GM21515 (cell line): ENCODE results near the gene HSP90AA1.
"Not testable (repeated sequence)": the region's sequence is repeated elsewhere in the genome, so short reads cannot be mapped to it uniquely, and the experiment has no call there.

Experiments used
- ATAC-seq: cut with Tn5 transposase; IDR thresholded peaks from one replicate; pipeline ENCODE4 v1.9.1; 2021; ENCODE audit not compliant: unreplicated experiment

The HSP90AA1 gene

DNA sequence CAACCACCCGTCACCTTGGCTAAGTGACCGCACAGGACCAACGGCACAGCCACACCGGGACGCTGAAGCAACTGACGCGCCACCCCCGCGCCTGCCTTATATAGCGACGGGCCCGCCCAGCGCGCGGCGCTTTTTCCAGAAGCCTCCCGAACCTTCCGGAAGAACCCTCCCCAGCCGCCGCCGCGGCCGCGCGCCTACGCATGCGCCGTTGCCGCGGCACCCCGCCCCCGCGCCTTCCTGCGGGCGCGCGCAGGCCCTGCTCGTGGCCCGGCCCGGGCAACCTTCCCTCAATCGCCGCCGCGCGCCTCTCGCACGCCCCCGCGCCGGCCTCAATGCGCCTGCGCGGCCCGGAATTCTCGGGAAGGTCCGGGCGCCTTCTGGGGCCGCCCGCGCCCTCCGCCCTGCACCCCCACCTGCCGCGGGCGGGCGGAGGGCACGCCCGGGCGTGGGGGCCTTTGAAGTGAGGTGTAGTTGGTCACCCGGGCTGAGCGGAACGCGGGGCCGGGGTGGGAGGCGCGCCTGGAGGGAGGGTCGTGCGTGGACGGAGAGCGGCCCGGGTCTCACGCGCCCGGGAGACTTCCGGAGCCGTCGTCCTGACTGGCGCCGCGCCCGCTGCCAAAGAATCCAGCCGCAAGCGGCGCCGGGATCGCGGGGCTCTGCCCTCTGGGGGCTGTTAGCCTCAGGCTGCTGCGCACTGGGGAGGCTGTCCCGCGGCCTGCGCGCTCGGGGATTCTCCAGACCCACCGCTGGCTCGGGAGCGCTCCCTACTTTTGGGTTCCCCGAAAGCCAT lies at the start of gene HSP90AA1:
HSP90AA1 (minus strand) TSS at position 73 of the 790 bp plus-strand sequence. CDS start 666 bp downstream, outside the sequence.
- peak; percentile 69 for ATAC-seq

DNA sequence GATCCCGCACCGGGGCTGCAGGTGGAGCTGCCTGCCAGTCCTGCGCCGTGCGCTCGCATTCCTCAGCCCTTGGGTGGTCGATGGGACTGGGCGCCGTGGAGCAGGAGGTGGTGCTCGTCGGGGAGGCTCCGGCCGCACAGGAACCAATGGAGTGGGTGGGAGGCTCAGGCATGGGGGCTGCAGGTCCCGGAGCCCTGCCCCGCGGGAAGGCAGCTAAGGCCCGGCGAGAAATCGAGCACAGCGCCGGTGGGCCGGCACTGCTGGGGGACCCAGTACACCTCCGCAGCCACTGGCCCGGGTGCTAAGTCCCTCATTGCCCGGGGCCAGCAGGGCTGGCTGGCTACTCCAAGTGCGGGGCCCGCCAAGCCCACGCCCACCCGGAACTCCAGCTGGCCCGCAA lies 48.6 kb upstream of the HSP90AA1 start:
- not testable (repeated sequence) for ATAC-seq

DNA sequence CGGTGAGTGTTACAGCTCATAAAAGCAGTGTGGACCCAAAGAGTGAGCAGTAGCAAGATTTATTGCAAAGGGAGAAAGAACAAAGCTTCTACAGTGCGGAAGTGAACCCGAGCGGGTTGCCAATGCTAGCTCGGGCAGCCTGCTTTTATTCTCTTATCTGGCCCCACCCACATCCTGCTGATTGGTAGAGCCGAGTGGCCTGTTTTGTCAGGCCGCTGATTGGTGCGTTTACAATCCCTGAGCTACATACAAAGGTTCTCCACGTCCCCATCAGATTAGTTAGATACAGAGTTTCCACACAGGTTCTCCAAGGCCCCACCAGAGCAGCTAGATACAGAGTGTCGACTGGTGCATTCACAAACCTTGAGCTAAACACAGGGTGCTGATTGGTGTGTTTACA lies 47.9 kb upstream of the HSP90AA1 start:
- ATAC-seq = not testable (repeated sequence)

DNA sequence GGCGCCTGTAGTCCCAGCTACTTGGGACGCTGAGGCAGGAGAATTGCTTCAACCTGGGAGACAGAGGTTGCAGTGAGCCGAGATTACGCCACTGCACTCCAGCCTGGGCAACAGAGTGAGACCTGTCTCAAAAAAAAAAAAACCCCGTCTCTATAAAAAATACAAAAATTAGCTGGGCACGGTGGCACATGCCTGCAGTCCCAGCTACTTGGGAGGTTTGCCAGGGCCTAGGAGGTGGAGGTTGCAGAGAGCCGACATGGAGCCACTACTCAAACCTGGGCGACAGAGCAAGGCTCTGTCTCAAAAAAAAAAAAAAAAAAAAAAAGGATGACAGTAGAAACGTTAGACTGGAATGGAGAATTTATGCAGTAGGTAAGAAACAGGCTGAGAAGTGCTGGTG lies 47.2 kb upstream of the HSP90AA1 start:
- ATAC-seq = not testable (repeated sequence)

DNA sequence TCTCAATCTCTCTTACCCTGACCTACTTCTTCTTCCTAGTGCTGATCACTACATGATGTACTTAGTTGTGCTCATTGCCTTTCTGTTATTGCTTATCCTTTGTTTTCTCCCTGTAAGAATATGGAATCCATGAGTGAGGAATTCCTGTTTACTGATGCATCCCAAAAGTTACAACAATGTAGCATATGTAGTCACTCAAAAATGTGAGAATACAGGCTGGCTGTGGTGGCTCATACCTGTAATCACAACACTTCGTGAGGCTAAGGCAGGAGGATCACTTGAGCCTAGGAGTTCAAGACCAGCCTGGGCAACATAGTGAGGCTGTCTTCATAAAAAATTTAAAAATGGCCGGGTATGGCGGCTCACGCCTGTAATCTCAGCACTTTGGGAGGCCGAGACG lies 44.9 kb upstream of the HSP90AA1 start:
- ATAC-seq = no peak

DNA sequence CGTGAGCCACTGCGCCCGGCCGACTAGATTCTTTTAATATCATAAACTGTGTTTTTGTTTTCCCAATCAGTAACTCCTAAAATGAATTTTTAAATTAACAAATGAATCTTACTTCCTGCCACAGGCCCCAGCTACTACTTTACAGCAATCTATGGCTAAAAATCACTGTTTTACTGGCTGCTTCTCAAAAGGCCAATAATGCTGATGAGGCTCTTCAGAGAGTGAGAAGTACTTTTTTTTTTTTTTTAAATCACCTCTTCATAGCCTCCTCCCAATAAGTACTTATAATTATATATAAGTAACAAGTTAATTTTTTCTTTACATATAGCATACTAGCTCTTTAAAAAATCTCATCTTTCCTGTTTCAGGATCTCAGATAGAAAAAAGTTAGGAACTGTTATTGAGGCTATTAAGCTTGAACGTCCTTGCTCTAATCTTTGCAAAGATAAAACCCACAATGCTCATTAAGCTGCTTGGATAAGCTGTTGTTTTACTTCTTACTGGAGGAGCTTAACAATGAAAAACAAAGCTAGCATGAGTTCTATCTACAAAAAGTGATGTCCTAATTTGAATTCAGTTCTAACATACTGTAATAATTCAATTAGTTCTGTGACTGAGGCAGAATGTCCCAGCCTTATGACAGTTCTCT lies 40.1 kb upstream of the HSP90AA1 start:
- no peak for ATAC-seq

DNA sequence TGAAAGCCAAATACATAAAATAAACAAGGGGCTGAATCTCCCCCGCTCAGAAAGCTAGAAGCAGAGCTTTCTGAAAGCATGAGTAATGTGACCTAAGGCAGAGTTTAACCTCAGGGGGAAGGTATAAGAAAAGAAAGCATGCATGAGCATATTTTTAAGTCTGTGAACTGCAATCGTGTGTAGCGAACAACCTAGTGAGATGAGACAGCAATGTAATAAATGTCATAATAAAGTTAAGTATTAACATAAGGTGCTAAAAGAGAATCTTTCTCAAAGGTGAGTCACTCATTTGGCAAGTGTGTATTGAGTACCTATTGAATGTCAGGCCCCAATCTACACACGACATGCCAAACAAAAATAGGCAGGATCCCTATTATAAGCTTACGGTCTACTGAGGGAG lies 38.7 kb upstream of the HSP90AA1 start:
- ATAC-seq = no peak

DNA sequence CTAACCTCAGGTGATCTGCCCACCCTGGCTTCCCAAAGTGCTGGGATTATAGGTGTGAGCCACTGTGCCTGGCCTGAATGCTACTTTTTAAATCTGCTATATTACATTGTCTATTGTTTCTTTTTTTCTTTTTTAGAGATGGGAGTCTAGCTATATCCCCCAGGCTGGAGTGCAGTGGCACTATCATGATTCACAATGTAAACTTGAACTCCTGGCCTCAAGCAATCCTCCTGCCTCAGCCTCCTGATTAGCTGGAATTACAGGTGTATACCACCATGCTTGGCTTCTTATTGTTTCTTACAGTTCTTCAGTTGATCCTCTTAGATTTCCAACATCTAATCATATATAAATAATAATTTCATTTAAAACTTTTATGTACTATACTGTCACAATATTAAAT lies 37.6 kb upstream of the HSP90AA1 start:
- no peak for ATAC-seq

DNA sequence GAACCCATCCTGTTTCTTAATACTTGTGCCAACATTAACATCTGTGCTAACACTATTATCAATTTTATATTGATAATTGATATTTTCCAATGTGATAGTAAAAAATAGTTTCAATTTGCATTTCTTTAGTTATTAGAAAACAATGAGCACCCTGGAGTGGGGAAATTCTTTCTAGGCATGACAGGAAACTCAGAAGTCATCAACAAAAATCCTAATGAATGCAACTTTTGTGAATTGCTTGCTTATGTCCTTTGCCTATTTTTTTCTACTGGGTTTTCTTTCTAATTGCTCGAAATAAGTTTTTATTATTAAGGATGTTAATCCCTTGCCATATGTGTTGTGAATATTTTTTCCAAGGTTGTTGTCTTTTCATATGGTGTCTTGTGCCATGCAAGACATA lies 34.7 kb upstream of the HSP90AA1 start:
- ATAC-seq = no peak

DNA sequence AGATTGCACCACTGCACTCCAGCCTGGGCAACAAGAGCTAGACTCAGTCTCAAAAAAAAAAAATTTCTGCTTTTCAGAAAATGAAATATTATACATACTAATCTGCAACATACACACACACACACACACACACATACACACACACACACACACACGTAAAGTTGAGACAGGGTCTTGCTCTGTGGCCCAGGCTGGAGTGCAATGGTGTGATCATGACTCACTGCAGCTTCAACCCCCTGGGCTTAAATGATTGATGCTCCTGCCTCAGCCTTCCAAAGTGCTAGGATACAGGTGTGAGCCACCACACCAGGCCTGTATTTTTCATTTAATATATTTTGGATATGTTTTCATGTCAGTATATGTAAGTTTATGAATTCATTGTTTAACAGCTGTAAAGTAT lies 34.0 kb upstream of the HSP90AA1 start:
- no peak for ATAC-seq

DNA sequence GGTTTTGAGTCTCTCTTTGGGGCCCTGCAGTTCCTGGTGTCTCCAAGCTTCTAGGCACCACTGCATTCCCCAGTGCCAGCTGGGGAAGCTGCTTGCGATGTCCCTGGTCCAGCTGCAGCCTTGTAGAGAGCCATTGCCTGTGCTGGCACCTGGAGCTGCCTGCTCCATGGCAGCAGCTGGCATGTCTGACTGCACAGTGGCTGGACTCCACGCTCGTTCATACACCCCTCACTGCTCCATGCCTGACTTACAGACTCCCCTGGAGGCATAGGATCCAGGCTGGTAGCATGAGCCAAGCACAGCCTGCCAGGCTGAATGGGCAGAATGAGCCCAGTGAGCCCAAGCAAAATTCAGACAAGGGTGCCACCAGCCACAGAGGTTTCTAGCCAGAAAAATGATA lies 31.0 kb upstream of the HSP90AA1 start:
- ATAC-seq = no peak

DNA sequence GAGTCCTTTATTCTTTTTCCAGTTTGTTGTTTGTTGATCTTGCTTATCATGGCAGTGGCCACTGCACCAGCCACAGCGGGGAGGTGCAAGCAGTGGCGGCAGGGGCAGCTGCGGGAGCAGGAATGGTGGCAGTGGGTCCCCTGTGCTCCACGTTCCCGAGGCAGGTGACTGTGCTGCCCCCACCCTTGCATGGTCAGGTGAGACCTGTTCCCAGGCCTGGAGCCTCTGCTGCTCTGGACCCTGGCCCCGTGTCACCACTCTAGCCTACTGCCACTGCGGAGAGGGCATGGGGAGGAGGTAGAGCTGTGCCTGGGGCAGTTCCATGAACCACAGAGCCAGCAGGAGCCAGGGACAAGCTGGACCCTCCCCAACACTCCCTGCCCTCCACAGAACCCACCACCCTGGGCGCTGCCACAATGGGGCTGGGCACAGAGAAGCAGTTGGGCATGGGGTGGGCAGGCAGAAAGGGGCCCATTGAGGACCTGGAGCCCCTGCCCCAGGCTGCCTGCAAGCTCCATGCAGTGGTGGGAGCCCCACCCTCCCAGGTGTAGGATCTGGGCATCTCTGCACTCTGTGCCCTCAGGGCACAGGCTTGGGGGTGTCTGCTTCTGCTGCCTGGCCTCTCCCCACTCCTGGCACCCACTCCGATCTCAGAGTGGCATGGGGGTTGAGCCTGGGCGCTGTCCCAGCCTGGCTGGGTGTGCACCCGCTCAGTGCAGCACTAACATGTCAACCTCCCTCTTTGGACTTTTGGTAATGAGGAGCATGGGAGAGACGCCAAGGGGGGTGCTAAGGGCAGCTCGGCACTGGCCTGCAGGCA lies 29.7 kb upstream of the HSP90AA1 start:
- ATAC-seq = no peak

DNA sequence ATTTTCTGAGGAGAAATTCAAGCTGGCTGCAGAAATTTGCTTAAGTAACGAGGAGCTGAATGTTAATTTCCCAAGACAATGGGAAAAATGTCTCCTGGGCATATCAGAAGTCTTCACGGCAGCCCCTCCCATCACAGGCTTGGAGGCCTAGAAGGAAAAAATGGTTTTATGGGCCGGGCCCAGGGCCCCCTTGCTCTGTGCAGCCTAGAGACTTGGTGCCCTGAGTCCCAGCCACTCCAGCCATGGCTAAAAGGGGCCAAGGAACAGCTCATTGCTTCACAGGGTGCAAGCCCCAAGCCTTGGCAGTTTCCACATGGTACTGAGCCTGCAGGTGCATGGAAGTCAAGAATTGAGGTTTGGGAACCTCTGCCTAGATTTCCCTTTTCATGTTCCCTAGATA lies 24.3 kb upstream of the HSP90AA1 start:
- ATAC-seq = no peak

DNA sequence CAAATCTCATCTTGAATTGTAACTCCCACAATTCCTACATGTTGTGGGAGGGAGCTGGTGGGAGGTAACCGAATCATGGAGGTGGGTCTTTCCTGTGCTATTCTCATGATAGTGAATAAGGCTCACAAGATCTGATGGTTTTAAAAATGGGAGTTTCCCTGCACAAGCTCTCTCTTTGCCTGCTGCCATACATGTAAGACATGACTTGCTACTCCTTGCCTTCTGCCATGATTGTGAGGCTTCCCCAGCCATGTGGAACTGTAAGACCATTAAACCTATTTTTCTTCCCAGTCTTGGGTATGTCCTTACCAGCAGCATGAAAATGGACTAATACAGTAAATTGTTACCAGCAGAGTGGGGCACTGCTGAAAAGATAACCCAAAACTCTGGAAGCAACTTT lies 22.5 kb upstream of the HSP90AA1 start:
- ATAC-seq = not testable (repeated sequence)

DNA sequence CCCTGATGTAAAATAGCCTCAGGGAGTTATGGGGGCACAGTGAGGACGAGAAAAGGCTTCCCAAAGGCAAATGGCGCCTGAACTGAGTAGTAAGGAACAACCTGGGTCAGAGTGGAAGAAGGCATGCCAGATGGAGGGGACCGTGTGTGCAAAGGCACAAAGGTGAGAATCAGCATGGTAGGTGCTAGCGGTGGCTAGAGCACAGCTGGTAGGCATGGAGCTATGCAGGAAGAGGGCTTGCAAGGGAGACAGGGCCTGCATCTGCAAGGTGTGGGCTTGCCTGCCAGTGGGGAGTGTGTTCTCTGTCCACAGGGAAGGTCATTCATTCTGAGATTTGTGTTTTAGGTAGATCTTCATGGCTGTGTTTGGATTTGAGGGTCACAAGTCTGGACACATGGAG lies 18.5 kb upstream of the HSP90AA1 start:
- no peak for ATAC-seq

DNA sequence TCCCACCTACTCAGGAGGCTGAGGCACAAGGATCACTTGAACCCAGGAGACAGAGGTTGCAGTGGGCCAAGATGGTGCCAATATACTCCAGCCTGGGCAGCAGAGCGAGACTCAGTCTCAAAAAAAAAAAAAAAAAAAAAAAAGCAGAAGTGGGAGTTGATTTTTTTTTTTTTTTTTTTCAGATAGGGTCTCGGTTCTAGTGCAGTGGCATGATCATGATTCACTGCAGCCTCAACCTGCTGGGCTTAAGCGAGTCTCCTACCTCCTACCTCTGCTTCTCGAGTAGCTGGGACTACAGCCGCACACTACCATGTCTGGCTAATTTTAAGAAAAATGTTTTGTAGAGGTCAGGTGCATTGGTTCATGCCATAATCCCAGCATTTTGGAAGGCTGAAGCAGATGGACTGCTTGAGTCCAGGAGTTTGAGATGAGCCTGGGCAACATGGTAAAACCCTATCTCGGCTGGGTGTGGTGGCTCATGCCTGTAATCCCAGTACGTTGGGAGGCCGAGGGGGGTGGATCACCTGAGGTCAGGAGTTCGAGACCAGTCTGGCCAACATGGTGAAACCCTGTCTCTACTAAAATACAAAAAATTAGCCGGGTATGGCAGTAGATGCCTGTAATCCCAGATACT lies 16.3 kb upstream of the HSP90AA1 start:
- no peak for ATAC-seq

DNA sequence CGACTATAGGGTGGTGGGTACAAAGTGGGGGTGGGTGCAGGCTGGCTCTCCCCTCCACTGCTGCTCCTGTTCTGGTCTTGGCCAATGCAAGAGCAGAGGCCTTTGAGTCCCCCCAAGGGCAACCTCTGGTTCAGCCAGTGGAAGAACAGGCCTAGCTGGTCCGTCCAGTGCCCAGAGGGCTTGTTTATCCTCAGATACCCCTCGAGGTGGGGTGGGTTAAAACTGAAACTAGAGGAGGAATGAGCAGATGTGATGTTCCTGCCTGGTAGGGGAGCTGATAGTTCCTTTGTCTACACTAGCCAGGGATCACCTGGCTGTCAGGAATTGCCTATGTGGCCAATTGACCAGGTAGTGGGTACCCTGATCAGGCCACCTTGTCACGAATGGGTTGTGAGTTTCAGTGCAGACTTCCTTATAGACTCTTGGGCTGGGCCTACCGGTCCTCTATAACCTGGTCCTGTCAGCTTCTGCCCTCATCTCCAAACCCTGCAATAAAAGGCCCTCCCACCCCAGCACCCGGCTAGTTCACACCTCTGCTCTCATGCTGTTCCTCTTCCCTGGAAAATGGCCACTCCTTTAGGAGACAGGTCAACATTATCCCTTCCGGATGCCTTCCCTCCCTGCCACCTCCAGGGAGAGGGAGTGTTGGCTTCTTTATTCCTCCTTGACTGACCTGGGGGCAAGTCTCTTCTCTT lies 10.7 kb upstream of the HSP90AA1 start:
- no peak for ATAC-seq

DNA sequence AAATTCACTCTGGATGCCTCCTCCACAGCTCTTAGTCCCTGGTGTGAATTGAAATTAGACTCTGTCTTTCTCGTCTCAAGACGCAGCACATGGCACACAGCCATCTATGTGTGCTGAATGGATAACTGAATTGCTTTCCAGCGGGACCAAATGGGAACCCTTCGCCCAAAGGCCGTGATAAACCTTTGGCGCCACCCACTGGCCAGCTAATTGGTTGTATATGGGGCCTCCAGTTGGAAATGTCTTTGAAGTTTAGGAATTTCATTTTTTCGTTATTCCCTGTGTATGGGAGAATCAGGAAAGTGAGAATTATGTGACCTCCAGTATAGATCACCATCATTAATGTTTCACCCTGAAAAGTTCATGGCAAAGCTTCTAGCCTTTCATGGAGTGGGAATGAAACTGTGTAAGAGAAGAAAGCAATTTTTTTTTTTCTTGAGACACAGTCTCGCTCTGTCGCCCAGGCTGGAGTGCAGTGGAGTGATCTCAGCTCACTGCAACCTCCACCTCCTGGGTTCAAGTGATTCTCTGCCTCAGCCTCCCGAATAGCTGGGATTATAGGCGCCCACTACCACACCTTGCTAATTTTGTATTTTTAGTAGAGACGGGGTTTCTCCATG lies 9.8 kb upstream of the HSP90AA1 start:
- ATAC-seq = no peak

DNA sequence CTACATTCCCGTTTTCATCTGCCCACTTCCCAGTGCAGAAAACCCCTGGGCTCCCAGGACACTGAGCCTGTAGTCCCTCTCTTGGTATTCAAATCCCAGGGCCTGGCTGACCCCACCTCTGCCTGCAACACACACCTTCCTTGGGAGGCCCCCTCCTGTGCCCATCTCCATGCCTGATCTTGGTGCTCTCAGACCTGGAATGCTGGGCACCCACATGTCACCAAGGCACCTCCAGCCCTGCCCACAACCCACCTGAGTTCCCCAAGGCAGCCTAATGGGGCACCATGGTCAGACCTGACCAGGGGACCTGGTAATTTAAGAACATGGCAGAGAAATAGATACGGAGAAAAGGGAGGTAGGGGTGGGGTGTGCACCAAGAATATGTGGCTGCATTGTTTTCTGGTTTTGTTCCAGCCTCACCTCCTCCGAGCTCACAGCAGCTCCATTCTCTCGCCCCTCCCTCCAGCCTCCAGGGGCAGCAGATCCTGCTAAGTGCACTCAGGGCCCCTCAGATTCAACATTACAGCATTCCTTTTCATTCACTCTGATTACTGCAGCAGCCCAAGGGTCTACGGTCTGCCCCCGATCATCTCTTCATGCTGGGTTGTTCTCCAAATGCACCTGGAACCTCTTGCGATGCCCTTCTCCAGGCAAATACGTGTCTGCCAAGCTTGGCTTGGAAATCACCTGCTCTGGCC lies 9.2 kb upstream of the HSP90AA1 start:
- ATAC-seq = no peak
